Lung (tissue), 12 donors: ENCODE data around the gene DCN. TPM values are rescaled to one million over a fixed set of nuclear protein-coding genes. Genes with fewer than 3 reads are reported as not detected.

Experiments used
- ATAC-seq: fragments of 200-7000 bp; cut with Tn5 transposase; one replicate; pipeline ENCODE4 v1.9.1; 2020; ENCODE audit warnings: moderate number of reproducible peaks; ENCODE audit not compliant: insufficient read depth, low FRiP score
- DNase-seq, 3 donors: peaks; one replicate each; pipeline ENCODE4 v3.0.0-alpha.2; 2013 to 2017
- H3K27ac ChIP-seq, 2 donors: one replicate each; pipeline ENCODE4 v1.5.1; 2013; ENCODE audit warnings: mild to moderate bottlenecking in 2 of 2, moderate library complexity in 2 of 2, control low read depth in 1 of 2, inconsistent platforms in 1 of 2, low read depth in 1 of 2, low read length in 1 of 2
- H3K27me3 ChIP-seq, 3 donors: one replicate each; pipeline ENCODE4 v1.5.1; 2013; ENCODE audit warnings: low read length in 2 of 3; ENCODE audit not compliant: control insufficient read depth in 3 of 3, insufficient read depth in 3 of 3
- H3K36me3 ChIP-seq, 4 donors: one replicate each; pipeline ENCODE4 v1.5.1; 2013; ENCODE audit warnings: low read length in 4 of 4, mild to moderate bottlenecking in 1 of 4, moderate library complexity in 1 of 4; ENCODE audit not compliant: control insufficient read depth in 4 of 4, insufficient read depth in 4 of 4
- H3K4me1 ChIP-seq, 5 donors: one replicate each; pipeline ENCODE4 v1.5.1; 2013; ENCODE audit warnings: low read length in 5 of 5, mild to moderate bottlenecking in 2 of 5, moderate library complexity in 1 of 5; ENCODE audit not compliant: control insufficient read depth in 5 of 5, insufficient read depth in 5 of 5
- H3K4me3 ChIP-seq: one replicate; pipeline ENCODE4 v1.5.1; 2013; ENCODE audit warnings: mild to moderate bottlenecking, control low read depth, moderate library complexity
- H3K9ac ChIP-seq, 2 donors: one replicate each; pipeline ENCODE4 v1.5.1; 2013; ENCODE audit warnings: low read length in 2 of 2, control low read depth in 1 of 2; ENCODE audit not compliant: insufficient read depth in 1 of 2
- H3K9me3 ChIP-seq, 4 donors: one replicate each; pipeline ENCODE4 v1.5.1; 2013; ENCODE audit warnings: low read length in 3 of 4, mild to moderate bottlenecking in 1 of 4, moderate library complexity in 1 of 4; ENCODE audit not compliant: control insufficient read depth in 4 of 4, insufficient read depth in 3 of 4
- WGBS, 2 donors: extraction: QIAGEN DNeasy Blood & Tissue Kit; methylation state at CpG; one replicate each; pipeline ENCODE4 v1.1.7; 2013; 5-methylcytosine and 5-hydroxymethylcytosine counted together
- polyA plus RNA-seq, 2 donors: library from polyadenylated mRNA; stranded (reverse); fragments of 200-250 nt; gene quantifications; one replicate each; pipeline ENCODE4 v1.2.1, GENCODE V29; 2013
- total RNA-seq, 2 donors: library from RNA; depleted of rRNA in 1 of 2; stranded (reverse); fragments of >200 nt in 1 of 2; gene quantifications; one replicate each; pipeline ENCODE4 v1.2.1, GENCODE V29; 2014 to 2021
- TF ChIP-seq, protein P1 (sequence below): IDR thresholded peaks from 2 replicates; pipeline ENCODE4 v1.5.1; 2012; ENCODE audit warnings: mild to moderate bottlenecking; ENCODE audit errors: control extremely low read depth, extremely low read depth
- donor health status: control.
- donor health status: control.
- donor health status: Bipolar disorder and iron deficiency.
- donor health status: healthy.
- donor health status: DM: yes; HTN: yes; CAD: no.

Gene DCN
- total and polyA plus RNA-seq, 4 donors, result 178 to 1,047 (median 509) TPM

DNA sequence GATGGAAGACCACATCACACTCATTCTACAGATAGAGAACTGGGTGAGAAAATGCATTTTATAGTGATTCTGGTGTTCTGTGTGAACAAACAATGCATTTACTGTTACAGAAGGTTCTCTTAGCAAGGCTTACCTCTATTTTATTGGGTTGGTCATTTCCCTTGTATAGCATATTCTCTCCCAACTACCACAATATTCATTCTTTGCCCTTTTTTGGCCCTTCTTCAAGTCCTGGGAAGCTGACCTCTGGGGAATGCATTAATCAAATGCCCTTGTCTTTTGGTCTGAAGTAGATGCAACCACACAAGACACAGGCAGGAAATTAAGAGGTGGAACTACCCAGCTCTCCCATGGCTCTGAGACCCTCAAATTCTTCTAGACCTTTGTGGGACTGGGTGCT lies 19.5 kb downstream of the DCN start:
- no peak for DNase-seq
- no peaks in the 10 kb centered on the region for H3K9me3 ChIP-seq
- TF ChIP-seq, protein P1, sequence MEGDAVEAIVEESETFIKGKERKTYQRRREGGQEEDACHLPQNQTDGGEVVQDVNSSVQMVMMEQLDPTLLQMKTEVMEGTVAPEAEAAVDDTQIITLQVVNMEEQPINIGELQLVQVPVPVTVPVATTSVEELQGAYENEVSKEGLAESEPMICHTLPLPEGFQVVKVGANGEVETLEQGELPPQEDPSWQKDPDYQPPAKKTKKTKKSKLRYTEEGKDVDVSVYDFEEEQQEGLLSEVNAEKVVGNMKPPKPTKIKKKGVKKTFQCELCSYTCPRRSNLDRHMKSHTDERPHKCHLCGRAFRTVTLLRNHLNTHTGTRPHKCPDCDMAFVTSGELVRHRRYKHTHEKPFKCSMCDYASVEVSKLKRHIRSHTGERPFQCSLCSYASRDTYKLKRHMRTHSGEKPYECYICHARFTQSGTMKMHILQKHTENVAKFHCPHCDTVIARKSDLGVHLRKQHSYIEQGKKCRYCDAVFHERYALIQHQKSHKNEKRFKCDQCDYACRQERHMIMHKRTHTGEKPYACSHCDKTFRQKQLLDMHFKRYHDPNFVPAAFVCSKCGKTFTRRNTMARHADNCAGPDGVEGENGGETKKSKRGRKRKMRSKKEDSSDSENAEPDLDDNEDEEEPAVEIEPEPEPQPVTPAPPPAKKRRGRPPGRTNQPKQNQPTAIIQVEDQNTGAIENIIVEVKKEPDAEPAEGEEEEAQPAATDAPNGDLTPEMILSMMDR, result no peak

GRCh38 chr12:91161009-91161408 lies 21.6 kb downstream of the DCN start:
- no peak overlapping the region for H3K9ac ChIP-seq
- ATAC-seq (no peak), DNase-seq (peak in 1 of 3 donors; percentile 58)
- no peak overlapping the region for H3K4me3 ChIP-seq
- peaks cover 0 to 3% (median 0%) of the 10 kb centered on the region in 5 donors for H3K4me1 ChIP-seq
- H3K27me3 ChIP-seq, result no peaks in the 10 kb centered on the region
- H3K36me3 ChIP-seq, result peaks cover 0 to 45% (median 14%) of the 10 kb centered on the region in 4 donors
- H3K9me3 ChIP-seq, result no peaks in the 10 kb centered on the region
- TF ChIP-seq, protein P1, result no peak
- H3K27ac ChIP-seq, result no peak overlapping the region

More for the DNA sequence above, 19.5 kb downstream of the DCN start:
- Histone ChIP-seq H3K27me3 (no peaks in the 10 kb centered on the region), H3K36me3 (peaks cover 0 to 37% (median 15%) of the 10 kb centered on the region in 4 donors), H3K27ac (no peak overlapping the region), H3K4me3 (no peak overlapping the region), H3K9ac (no peak overlapping the region), H3K4me1 (peaks cover 0 to 3% (median 0%) of the 10 kb centered on the region in 5 donors)
- no peak for ATAC-seq

DNA sequence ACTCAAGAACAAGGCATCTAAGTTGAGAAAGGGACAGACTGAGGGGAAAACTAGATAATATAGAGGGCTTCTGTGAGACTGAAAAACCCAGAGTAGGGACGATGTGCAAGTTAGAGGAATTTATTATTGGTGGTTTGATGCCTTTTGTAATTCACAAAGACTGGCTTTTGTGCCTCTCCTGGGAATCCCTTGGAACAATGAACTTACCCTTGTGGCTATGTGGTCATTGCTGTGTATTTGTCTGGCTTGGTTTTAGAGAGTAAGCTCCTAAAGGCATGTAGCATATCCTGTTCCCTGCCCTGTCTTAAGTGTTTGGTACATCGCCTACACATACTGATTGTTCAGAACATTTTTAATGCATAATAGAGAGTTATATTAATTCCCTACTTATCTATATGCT lies 26.6 kb downstream of the DCN start:
- Histone ChIP-seq H3K36me3 (peaks cover 0 to 58% (median 20%) of the 10 kb centered on the region in 4 donors), H3K27ac (no peak overlapping the region), H3K9ac (no peak overlapping the region), H3K27me3 (no peaks in the 10 kb centered on the region), H3K4me1 (no peaks in the 10 kb centered on the region), H3K9me3 (peaks cover 0 to 2% (median under 1%) of the 10 kb centered on the region in 4 donors), H3K4me3 (no peak overlapping the region)
- TF ChIP-seq, protein P1, result no peak
- ATAC-seq (no peak), DNase-seq (no peak)
- 78 to 83% methylated on average over 2 of the region's 2 CpGs for WGBS, 2 donors

DNA sequence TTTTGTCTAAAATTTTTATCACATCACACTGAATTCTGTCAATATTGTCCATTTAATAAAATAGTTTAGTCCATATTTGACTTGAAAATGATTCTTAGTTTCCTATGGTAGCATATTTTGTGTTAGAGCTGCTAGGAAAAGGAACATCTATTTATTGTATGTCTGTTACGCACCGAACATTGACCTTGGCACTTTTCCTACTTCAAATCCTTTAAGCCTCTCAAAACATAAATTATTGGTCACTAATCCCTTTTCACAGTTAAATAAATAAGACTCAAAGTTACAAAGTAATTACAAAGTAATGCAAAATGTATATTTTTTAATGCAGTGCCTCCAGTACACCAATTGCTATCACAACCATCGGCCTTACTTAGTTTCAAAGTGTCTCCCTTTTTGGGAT lies 28.5 kb downstream of the DCN start:
- TF ChIP-seq, protein P1, result no peak
- Histone ChIP-seq H3K36me3 (peaks cover 0 to 67% (median 24%) of the 10 kb centered on the region in 4 donors), H3K9me3 (peaks cover 0 to 4% (median 2%) of the 10 kb centered on the region in 4 donors), H3K27me3 (no peaks in the 10 kb centered on the region), H3K4me3 (no peak overlapping the region), H3K27ac (no peak overlapping the region), H3K9ac (no peak overlapping the region), H3K4me1 (no peaks in the 10 kb centered on the region)
- ATAC-seq (no peak), DNase-seq (no peak)
- WGBS, 2 donors, result 82 to 92% methylated on average over 3 of the region's 3 CpGs
